GM21723 (cell line): ENCODE results near the gene SYT17.

ENCODE experiments used
- ATAC-seq: cut with Tn5 transposase; IDR thresholded peaks from one replicate; pipeline ENCODE4 v1.9.1; 2021; ENCODE audit warnings: mild to moderate bottlenecking, moderate library complexity; ENCODE audit not compliant: unreplicated experiment

SYT17 gene

GRCh38 chr16:19167710-19168370 lies at the start of gene SYT17:
SYT17 (plus strand) TSS chr16:19168240; CDS start chr16:19168647, 407 bp downstream.
- no peak for ATAC-seq

- no peak for ATAC-seq
These were observed 49.1 kb upstream of the SYT17 start for GRCh38 chr16:19118938-19119431.

GRCh38 chr16:19119564-19119963 lies 48.5 kb upstream of the SYT17 start:
- ATAC-seq = no peak

- no peak for ATAC-seq
These were observed 44.4 kb upstream of the SYT17 start for GRCh38 chr16:19123535-19124178.

- no peak for ATAC-seq
These were observed 41.7 kb upstream of the SYT17 start for GRCh38 chr16:19126300-19126699.

GRCh38 chr16:19127205-19127604 lies 40.8 kb upstream of the SYT17 start:
- peak; percentile 30 for ATAC-seq

GRCh38 chr16:19127674-19128131 lies 40.3 kb upstream of the SYT17 start:
- ATAC-seq = peak; percentile 54

- ATAC-seq = no peak
These were observed 39.4 kb upstream of the SYT17 start for GRCh38 chr16:19128454-19129200.

GRCh38 chr16:19130385-19130784 lies 37.7 kb upstream of the SYT17 start:
- ATAC-seq = no peak

- ATAC-seq = no peak
These were observed 36.9 kb upstream of the SYT17 start for GRCh38 chr16:19130852-19131824.

GRCh38 chr16:19131825-19132218 lies 36.2 kb upstream of the SYT17 start:
- ATAC-seq = no peak

- no peak for ATAC-seq
These were observed 35.8 kb upstream of the SYT17 start for GRCh38 chr16:19132255-19132654.

- no peak for ATAC-seq
These were observed 35.1 kb upstream of the SYT17 start for GRCh38 chr16:19132898-19133297.

GRCh38 chr16:19133600-19133999 lies 34.4 kb upstream of the SYT17 start:
- no peak for ATAC-seq

- ATAC-seq = no peak
These were observed 32.7 kb upstream of the SYT17 start for GRCh38 chr16:19135201-19135842.

GRCh38 chr16:19135896-19136438 lies 32.1 kb upstream of the SYT17 start:
- ATAC-seq = no peak

- no peak for ATAC-seq
These were observed 31.4 kb upstream of the SYT17 start for GRCh38 chr16:19136549-19137196.

GRCh38 chr16:19137201-19138128 lies 30.6 kb upstream of the SYT17 start:
- no peak for ATAC-seq
